Measurements from ENCODE around the gene GTPBP3. TPM values are rescaled to one million over a fixed set of nuclear protein-coding genes. Genes with fewer than 3 reads are reported as not detected.

Gene GTPBP3
- total and polyA plus RNA-seq, 2 of the 13 experiments (the other 11 are each of a cell fraction or from before 2014, with no cell fraction given) = 17.5 to 30.0 TPM

DNA sequence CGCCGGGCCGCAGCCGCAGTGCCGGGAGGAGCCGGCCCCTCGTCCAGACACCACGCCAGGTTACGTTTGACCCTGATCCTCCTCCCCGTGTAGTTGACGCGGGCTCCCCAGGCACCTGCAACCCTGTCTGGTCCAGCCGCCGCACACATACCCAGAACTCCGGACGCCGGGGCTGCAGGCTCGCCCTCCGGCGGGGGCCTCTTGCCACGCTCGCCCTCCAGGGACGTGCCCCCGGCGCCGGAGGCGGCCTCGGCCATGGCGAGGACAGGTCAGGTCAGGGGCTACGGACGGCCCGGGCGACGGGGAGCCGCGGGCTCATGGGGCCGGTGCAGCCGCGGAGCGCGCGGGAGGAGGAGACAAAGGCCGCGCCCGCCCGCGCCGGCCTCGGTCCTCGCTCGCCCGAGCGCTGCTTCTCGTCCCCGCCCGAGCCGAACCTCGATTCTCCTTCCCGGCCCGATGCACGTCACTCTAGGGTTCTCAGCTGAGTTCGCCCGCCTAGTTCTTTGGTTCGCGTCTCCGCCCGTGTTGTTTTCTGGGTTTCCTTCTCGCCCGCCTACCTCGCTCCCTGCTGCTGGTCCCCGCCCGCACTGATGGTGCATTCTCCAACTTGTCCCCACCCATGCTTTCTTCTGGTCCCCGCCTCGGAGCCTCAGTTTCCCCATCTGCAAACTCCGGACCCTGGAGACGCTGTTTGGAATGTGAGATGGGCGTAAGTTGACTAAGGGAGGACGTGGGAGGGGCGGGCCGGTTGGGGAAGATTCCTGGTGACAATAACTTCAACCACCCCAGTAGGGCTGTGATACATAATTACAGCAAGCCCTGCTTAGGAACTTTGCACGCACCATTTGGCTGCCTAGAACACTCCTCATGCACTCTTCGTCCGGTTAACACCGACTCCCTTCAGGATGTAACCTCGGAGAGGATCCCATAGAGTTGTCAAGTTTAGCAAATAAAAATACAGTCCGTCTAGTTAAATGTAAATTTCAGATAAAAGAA is 2.6 kb upstream of the GTPBP3 start, which contains the start of gene ANO8 (continued):
- TF ChIP-seq HES4 (CRISPR knock-in tag; IDR thresholded peaks at IDR 0.05; ENCODE audit: borderline replicate concordance) (peak; percentile 76; the same call in 1 of the 2 replicates), SMAD9 (CRISPR knock-in tag; IDR thresholded peaks at IDR 0.05) (no peak), ZNF224 (CRISPR knock-in tag; IDR thresholded peaks at IDR 0.05) (no peak), SOX6 (IDR thresholded peaks at IDR 0.05) (no peak), SOX6 (CRISPR knock-in tag; IDR thresholded peaks at IDR 0.05) (peak; percentile 60), ZNF574 (CRISPR knock-in tag; IDR thresholded peaks at IDR 0.05) (peak; percentile 90), CBX5 (CRISPR knock-in tag; IDR thresholded peaks at IDR 0.05; ENCODE audit: borderline replicate concordance) (0 out of 2 replicates have a peak, but pooled peaks have one; percentile 24), CEBPZ (IDR thresholded peaks at IDR 0.05; ENCODE audit: low read length) (no peak), NR2F6 (IDR thresholded peaks at IDR 0.05) (no peak), NR2F6 (CRISPR knock-in tag; IDR thresholded peaks at IDR 0.05) (peak; percentile 49; the same call in 1 of the 2 replicates), SNAPC4 (CRISPR knock-in tag; IDR thresholded peaks at IDR 0.05) (0 out of 2 replicates have a peak, but pooled peaks have one; percentile 40), E2F1 (CRISPR knock-in tag; IDR thresholded peaks at IDR 0.05) (peak; percentile 27; the same call in 1 of the 2 replicates), ZBTB43 (CRISPR knock-in tag; conservative IDR thresholded peaks at IDR 0.05) (0 out of 2 replicates have a peak, but pooled peaks have one; percentile 44), EEA1 (CRISPR knock-in tag; IDR thresholded peaks at IDR 0.05; ENCODE audit: borderline replicate concordance) (peak; percentile 64; the same call in 1 of the 2 replicates)
